Measurements from ENCODE around the gene UTRN.
A peak's percentile ranks its signal among the peaks of the same experiment; 100 is the strongest.

UTRN gene

DNA sequence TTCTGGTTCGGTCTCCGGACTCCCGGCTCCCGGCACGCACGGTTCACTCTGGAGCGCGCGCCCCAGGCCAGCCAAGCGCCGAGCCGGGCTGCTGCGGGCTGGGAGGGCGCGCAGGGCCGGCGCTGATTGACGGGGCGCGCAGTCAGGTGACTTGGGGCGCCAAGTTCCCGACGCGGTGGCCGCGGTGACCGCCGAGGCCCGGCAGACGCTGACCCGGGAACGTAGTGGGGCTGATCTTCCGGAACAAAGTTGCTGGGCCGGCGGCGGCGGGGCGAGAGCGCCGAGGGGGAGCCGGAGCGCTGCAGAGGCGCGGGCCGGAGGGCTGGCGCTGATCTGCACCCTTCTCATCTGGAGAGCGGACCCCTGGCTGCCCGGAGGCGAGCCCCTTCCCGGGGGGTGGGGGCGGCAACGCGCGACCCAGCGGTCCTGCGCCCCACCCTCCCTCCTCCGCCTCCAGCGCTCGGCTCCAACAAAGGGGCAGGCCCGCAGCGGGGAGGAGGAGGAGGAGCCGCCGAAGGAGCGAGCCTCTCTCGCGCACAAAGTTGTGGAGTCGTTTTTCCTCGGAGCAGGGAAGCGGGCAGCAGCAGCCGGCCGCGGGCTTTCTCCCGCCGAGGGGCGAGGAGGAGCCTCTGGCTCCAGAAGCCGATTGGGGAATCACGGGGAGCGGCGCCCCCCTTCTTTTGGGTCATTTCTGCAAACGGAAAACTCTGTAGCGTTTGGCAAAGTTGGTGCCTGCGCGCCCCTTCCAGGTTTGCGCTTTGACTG is at the start of gene UTRN:
Gene UTRN (plus strand): TSS at position 553 of the 765 bp plus-strand sequence. CDS start 6,494 bp downstream, outside the sequence.
- DNase-seq, result peak; percentile 94

- no peak for DNase-seq
Observed at GRCh38 chr6:144244688-144245087, 40.4 kb upstream of the UTRN start.

- DNase-seq, result no peak
Observed at GRCh38 chr6:144246988-144247387, 38.1 kb upstream of the UTRN start.

DNA sequence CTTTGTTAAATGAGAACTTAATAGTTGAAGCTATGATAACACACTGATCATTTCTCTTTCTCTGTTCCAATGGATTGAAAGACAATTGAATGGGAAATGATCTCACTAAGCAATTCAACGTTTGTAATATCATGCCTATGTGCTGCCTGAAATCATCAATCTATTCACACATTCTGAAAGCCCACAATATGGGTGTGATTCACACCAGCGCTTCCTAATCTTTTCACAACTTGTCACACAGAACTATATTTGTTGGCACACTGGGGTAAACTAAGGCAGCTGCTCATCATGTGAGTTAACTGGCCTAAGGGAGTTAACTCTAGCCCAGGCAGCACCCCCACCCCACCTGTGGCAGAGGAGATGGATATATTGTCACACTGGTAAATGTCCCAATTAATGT is 37.1 kb upstream of the UTRN start:
- DNase-seq, result no peak

GRCh38 chr6:144248476-144249301 is 36.4 kb upstream of the UTRN start:
- no peak for DNase-seq

DNA sequence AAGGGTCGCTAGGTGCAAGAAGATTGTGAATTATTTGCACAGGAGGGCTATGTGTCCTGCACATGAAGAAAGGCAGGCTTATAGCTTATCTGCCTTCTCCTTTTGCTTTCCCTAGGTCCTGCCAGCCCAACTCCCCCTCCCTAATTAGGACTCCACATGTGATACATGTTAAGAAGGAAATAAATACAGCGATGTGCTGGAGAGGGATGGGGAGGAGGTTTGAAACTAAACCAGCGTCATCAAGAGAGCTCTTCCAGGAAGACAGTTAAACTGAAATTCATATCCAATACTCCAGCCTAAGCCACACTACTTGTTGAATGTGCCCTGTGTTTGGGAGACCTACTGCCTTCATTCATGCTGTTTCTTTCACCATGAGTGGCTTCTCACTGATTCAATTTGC is 34.9 kb upstream of the UTRN start:
- no peak for DNase-seq

- no peak for DNase-seq
Observed at GRCh38 chr6:144252259-144252658, 32.9 kb upstream of the UTRN start.

DNA sequence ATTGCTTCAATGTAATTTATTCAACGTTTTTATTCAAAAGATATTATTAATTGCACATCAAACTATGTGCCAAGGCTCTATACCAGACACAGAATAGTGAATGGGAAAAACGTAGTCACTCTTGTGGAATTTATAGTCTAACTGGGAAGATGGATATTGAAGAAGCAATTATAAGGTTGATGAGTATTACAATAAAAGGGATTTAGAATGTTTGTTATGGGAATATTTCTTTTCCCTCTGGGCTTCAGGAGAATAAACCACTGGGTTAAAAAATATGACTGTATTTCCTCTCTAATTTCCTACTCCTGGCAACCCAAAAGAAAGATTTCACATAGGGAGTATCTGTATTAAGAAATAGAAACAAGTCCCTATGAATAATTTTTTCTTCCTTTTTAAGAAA is 25.1 kb upstream of the UTRN start:
- DNase-seq, result no peak

- no peak for DNase-seq
Observed at GRCh38 chr6:144262470-144263369, 22.4 kb upstream of the UTRN start.

DNA sequence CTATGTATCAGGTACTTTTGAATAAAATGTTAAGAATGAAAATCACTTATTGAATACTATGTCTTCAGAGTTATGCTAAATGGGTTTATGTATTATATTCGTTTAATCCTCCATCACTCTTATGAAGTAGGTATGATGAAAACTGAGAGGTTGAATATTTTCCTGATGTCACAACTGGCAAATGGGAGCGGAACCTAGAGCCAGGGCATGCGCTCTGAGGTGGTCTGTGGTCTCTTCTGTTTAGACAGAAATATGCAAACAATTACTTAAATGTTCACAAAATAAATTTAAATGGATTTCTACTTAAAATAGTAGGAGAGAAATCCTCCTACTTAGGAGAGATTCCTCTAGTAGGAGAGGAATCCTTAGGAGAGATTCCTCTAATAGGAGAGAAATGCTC is 21.3 kb upstream of the UTRN start:
- no peak for DNase-seq

DNA sequence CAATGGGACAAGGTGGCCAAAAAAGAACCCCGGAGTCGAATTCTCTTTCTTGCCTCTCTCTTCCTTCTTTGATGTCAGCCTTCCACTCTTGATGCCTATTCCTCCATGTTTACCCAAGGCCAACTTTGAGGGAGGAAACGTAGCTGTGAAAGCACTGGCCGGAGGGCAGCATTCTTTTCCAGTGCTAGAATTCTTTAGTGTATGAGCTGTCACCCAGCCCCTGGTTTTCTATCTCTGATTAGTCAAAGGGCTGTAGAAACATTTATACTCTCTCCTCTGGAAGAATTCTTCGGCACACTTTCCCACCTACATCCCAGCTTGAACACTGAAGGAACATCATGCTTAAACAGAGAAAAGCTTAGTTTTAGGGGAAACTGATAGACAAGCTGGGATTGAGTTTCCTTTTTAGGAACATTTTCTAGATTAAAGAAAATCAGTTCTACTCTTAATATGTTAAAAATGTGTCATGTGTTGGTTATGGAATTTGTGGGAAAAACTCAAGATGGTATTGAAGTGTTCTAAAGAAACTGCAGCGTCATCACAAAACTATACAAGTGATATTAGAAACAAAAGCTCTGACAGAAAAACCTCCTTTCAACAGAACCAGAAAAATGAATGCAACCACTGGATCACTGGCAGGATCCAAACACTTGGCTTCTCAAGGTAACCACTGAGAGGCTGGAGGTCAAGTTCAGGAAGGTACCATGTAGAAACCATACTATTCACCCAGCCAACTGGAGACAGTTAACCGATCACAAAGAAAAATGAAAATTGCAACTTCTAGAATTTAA is 20.7 kb upstream of the UTRN start:
- no peak for DNase-seq

GRCh38 chr6:144265061-144265357 is 20.1 kb upstream of the UTRN start:
- DNase-seq, result no peak

GRCh38 chr6:144265390-144265789 is 19.7 kb upstream of the UTRN start:
- no peak for DNase-seq

GRCh38 chr6:144266091-144266649 is 19.0 kb upstream of the UTRN start:
- DNase-seq, result peak; percentile 87

GRCh38 chr6:144268794-144269349 is 16.3 kb upstream of the UTRN start:
- no peak for DNase-seq

GRCh38 chr6:144277174-144277573 is 8.0 kb upstream of the UTRN start:
- DNase-seq, result no peak

GRCh38 chr6:144277605-144278227 is 7.4 kb upstream of the UTRN start:
- no peak for DNase-seq

- no peak for DNase-seq
Observed at GRCh38 chr6:144278659-144279314, 6.3 kb upstream of the UTRN start.

DNA sequence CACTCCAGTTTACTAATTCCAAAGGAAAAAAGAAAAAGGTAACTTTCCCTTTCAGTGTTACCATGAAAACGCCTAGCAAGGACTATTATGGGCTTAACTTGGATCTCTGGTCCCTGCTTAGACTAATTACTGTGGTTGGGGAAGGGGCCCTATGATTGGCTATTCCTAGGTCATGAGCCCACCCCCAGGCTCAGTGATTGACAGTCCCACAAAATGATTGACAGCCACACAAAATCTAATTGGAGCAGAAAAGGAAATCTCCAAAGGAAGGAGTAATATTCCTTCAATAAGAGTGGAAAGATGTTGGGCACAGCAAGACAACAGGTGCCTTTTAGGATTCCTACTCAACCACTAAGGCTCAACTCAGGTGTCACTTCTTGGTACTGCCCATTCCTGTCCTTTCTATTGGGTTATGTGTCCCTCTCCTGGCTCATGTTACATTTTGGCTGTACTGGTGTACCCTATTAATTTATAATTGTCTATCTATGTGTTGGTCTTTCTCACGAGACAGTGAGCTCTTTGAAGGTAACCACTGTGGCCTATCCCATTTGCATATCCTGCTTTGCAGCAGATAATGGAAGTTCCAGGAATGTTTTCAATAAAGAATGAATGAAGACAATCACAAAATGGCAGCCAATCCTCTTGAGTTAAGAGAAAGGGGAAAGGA is 5.5 kb upstream of the UTRN start:
- no peak for DNase-seq
